Stimulated activated CD4-positive, alpha-beta T cell treated with anti-CD3 and anti-CD28 coated beads, Interleukin-1b, Interleukin-23, amount 100 ng/mL, for 24 hours (primary cell): ENCODE results near the gene SLC26A4.
A peak's percentile ranks its signal among the peaks of the same experiment; 100 is the strongest.

Source experiments
- DNase-seq, 4 experiments: peaks; one replicate each; pipeline ENCODE4 v3.0.0-alpha.2; 2020; ENCODE audit warnings: low read depth in 4 of 4, low spot score in 1 of 4

The SLC26A4 gene

DNA sequence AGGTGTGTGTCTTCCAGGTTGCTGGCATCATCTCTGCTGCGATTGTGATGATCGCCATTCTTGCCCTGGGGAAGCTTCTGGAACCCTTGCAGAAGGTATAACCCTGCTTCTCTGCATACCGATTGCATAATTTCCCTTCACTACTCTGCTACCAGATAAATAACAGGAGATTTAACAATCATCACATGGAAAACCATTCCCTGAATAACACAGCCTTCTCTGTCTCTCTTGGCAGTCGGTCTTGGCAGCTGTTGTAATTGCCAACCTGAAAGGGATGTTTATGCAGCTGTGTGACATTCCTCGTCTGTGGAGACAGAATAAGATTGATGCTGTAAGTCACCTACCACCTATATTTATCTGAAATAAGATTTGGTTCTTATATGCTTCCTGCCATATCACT, 33.8 kb downstream of the SLC26A4 start:
- DNase-seq: no peak

DNA sequence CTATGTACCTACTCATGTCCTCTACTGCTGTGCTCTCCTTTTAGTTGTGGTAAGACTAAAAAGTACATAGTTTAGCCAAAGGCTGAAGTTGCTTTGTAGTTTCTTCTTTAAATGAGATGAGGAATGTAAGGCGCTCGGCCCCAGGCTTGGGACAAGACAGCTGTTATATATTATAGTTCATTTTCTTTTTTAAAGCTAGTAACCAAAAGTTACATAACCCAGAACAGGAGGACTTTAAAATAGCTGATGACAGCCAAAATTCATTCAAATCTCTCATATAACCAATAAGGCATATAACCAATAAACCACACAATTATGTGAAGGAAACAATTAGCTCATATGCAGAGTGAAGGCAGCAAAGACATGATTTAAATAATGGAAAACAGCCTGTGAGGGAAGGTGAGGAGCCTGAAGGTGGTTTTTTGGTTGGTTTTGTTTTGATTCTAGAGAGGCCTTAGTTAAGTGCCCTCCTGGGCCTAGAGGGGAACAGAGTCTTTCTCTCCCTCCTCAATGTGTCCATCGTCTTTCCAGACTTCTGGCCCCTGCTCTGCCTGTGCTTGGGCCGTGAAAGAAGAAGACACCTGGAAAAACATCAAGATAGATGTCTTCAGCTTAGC, 35.8 kb downstream of the SLC26A4 start:
- no peak for DNase-seq

DNA sequence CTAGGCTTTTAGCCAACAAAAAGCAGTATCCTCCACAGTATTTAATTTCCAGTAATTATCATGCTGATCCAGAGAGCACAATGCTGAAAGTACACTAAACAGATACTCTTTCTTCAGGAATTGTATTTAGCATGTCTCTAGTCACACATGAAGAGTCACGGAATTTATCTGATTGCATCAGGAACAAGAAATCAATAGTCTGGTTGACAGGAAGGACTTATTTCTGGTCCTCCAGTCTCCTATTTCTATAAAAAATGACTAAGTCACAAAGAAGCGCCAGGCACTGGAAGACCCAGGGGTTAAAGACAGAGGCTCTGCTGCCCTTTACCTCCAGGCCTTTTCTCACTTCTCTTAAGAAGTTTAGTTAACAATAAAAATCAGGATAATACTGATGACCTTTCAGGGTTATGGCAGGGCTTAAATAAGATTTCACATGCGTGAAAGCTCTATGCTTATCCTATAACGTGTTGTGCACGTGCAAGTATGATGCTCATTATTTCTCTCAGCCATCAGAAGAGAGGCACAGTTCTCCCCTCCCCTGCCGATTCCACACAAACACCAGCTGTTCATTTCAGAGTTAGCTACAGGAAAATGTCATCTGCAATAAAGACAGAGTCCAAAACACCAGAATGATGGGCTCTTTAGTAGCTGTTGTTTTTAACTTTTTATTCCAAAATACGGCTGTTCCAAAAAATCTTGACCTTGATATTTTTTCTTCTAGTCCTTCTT, 36.9 kb downstream of the SLC26A4 start:
- no peak for DNase-seq

DNA sequence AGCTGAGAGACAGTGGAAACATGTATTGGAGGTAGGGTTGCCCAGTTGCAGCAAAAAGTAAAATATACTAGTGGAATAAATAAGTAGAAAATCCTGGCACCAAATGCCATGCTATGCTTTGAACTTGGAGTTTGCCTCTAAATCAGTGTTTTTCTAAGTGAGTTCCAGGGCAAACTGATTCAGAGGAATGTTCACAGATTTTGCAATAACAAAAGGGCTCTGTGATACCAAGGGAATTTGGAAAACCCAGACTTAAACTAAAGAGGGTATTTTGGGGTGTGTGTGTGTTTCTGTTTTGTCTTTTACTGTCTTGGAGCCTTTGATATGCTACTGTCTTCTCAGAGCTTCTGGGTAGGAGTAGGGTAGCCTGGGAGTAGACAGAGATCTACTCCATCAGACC, 39.9 kb downstream of the SLC26A4 start:
- DNase-seq: no peak

DNA sequence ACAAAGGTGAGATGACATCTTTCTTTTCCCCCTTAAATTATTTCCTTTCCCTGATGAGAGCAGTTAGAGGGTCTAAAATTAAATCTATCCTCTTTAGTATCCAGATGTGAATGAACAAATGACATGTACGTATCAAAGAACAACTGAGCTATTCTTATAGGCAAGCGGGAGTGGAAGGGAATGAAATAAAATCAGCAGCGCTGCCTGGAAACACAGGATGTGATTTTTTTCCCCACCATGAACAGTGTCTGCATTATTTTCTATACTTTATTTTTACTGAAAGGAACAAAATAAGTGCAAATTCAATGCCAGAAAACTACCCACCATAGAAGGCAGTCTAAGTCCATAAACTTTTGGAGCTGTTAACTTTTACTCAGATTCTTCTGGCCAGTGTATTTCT, 40.6 kb downstream of the SLC26A4 start:
- DNase-seq: no peak

DNA sequence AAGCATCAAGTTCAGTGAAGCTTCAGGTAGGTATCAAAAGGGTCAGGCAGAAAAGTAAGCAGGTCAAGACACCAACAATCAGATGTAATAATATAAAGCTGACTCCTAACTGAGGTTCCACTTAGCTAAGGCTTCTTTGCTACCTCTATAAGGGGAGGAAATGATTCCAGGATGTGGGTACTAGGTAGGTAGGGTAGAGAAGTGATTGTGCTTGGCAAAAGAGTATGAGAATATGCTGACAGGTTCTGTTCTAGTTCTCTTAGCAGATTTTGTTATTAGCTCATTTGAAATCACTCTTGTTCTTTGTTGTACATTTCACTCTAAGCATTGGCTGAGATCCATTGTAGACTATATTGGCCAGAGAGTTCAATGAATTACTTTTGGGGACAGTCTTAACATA, 42.6 kb downstream of the SLC26A4 start:
- DNase-seq: no peak

DNA sequence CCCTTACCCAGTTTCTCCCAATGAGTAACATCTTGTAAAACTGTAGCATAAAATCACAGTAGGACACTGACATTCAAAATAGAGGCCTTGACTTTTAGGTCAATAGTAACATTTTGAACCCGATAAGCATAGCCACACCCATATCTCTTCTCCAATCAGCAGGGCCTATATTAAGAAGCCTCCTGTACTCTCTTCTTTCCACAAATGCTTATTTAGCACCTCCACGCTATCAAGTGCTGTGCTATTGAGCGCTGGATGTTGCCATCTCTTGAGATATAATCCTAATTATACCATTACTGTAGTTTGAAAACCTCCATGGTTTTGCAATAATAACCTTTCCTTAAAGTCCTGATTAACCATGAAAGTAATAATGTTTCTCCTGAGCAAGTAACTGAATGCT, 43.2 kb downstream of the SLC26A4 start:
- DNase-seq: no peak

DNA sequence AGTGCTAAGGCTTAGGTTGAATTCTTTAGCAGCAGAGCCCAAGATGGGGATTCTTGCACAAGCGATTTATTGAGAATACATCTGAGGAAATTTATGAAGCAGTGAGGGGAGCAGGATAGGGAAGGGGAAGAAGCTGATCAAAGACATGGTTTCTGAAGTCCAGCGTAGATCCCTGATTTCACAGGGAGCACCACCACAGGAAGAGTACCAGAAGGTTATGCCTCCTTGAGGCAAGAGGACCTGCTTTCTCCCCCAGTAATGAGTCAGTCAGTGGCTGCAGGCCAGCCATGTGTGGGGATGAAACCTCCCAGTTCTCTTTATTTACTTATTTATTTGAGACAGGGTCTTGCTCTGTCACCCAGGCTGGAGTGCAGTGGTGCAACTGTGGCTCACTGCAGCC, 48.3 kb downstream of the SLC26A4 start:
- DNase-seq: no peak

DNA sequence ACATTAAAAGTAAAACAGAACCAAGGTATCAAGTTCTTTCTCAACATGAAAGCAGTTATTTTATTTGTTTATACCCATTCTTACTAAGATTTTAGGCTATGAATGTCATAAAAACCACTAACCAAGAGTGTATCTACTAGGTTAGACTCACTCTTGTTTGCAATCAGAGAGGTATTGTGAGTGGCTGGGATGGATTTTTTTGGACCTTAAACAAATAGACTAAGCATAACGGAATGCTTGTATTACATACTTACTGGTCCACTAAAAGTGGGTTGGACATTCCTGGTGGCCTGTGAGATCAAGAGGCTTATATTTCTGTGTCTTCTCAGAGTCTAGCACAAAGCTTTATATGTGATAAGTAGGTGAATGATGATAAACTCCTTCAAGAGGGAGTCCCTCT, 50.7 kb downstream of the SLC26A4 start:
- DNase-seq: no peak

DNA sequence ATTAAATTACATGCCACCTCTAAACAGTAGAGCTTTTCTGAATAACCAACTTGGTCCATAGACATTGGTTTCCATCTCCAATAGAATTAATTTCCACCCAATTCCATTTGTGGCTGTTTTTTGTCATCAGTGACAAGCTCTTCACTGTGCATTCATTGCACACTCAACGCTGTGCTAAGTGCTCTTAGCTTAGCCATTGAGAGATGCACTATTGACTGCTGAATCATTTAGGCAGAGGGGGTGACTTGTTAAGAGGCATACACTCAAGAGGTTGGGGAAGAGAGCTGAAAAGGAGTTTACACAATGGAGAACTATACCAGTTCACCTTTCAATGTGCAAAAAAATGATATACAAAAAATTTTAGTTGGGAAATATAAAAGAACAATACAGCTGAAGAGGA, 51.4 kb downstream of the SLC26A4 start:
- no peak for DNase-seq

DNA sequence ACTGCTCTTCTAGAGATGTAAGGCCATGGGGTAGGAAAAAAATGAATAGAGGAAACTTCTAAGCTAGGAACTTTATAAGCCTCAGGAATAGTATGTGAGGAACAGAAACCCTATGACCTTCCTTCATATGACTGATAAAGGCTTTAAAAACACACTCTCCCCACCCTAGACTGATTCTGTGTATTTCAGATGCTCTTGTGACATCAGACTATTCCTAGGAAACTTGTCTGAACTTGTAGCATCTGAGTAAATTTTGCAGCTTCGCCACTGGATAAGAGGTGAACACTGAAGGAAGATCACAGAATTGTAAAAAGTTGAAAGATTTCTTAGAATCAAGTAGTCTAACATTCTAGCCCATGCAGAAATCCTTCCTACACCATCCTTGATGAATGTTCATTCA, 52.3 kb downstream of the SLC26A4 start:
- no peak for DNase-seq

DNA sequence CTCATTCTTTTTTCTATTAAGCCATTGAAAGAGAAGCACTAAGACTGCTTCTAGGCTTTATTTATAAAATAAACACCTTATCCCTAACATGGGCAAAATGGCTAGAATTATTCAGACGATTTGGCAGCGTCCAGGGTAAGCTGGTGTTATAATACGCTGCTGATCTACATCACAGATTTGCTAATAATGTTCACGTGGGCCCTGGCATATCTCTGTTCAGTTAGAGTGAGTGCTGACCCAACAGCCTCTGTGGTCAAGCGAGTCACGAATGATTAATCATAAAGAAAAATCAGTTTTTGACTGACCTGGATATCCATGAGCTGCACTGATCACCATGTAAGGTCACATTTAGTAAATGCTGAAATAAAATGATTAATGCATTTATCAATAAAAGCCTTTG, 54.9 kb downstream of the SLC26A4 start:
- no peak for DNase-seq

DNA sequence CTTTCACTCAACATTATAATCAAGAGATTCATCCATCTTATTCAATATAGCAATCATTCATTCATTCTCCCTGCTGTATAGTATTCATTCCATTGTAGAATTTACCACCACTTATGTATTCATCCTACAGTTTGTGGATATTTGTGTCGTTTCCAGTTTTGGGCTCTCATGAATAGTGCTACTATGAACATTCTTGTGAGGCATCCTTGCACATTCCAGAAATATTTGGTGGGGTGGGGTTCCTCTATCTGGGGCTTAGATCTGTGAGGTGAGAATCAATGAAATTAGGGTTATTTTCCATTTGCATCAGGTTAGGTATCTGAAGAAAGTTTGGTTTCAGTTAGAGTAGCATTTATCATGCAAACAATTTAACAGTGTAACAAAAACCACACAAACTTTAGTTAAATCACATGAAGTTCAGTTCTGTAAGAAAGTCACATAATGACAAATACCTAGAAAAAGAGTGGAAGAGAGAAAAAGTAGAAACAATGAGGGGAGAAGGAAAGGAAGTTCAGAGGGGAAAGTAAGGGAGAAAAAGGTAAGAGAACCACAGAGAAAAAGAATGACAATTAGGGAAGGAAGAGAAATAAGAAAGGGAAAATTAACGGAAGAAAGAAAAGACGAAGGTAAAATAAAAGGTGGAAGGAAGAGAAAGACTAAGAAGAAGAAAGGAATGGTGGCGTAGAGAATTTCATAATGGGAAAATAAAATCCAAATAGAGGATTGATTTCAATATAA, 58.0 kb downstream of the SLC26A4 start:
- no peak for DNase-seq

DNA sequence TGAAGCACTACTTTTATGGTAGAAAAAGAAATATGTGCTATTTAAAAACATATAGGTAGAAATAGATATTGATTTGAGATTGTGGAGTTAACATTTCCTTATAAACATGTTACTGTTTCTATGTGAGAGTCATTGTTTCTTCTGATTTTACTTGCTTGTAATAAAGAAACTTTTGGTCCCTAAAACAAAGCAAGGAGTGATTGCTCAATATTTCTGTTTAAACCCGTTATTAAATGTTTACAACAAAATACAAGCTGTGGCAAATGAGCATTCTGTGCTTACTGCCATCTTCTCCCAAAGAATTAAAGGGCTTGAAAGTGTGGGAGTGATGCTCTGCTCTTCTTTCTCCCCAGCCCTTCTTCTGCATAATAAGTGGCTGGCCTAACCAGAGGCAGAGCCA, 60.7 kb downstream of the SLC26A4 start:
- no peak for DNase-seq

DNA sequence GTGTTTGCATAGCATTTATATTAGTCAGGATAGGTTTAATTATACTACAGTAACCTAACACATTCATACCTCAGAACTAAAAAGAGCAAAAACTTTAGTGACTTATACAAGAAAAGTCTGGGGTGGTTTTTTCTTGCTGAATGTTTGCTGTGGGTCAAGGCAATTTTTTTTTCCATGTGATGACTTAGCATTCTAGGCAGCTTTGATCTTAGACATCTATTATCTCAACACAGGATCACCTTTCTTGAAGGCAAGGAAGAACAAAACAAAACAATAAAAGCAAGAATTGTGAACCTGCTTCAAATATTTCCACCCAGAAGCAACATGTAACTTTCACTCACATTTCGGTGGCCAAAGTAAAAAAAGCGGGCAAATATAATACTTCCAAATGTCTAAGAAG, 62.6 kb downstream of the SLC26A4 start:
- no peak for DNase-seq

DNA sequence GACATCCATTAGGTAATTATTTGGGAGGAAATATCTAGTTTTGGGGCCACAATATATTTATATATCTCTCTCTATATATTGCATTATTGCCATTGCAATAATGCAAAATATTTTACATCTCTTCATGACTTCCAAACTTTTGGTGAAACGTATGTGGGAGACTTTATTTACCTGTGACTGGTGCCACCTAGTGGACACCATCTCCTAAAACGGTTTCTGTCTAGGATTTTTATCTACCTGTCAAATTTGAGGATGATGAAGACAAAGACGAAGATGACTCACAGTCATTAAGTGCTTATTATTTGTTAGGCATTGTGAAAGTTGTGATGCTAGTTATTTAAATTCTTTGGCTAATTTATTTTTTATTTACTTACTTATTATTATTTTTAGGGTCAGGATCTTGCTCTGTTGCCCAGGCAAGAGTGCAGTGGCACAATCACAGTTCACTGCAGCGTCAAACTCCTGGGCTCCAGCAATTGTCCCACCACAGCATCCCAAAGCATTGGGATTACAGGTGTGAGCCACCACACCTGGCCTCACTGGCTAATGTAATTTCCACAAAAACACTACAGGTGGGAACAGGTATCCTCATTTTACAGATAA, 64.6 kb downstream of the SLC26A4 start:
- peak in 3 of 4 experiments; percentile 17 to 30 (median 20) for DNase-seq

DNA sequence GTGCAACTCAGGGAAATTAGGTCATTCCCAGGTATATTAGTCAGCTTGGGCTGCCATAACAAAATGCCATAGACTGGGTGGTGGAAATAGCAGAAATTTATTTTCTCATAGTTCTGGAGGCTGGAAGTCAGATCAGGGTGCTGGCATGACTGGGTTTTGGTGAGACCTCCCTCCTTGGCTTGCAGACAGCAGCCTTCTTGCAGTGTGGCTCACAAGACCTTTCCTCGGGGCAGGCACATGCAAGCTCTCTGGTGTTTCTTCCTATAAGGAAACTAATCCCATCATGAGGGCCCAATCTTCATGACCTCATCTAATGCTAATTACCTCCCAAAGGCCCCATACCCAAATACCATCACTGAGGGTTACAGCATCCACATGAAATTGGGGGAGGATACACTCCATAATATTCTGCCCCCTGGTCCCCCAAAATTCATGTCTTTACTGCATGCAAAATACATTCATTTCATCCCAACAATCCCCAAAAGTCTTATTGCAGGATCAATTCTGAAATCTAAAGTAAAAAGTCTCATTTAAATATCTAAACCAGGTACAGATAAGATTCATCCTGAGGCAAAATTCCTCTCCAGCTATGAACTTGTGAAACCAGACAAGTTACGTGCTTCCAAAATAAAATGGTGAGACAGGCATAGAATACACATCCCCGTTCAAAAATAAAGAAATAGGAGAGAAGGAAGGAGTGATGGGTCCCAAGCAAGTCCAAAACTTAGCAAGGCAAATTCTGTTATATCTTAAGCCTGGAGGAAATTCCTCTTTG, 65.9 kb downstream of the SLC26A4 start:
- DNase-seq: no peak

DNA sequence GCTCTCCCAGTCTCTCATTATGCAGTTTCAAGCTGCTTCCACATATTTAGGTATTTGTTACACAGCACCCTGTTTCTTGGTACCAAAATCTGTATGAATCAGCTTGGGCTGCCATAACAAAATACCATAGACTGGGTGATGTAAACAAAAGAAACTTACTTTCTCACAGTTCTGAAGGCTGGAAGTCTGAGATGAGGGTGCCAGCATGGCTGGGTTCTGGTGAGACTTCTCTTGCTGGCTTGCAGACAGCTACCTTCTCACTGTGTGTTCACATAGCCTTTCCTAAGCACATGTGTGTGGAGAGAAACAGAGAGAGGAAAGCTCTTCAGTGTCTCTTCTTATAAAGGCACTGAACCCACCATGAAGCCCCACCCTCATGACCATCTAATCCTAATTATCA, 67.6 kb downstream of the SLC26A4 start:
- no peak for DNase-seq

DNA sequence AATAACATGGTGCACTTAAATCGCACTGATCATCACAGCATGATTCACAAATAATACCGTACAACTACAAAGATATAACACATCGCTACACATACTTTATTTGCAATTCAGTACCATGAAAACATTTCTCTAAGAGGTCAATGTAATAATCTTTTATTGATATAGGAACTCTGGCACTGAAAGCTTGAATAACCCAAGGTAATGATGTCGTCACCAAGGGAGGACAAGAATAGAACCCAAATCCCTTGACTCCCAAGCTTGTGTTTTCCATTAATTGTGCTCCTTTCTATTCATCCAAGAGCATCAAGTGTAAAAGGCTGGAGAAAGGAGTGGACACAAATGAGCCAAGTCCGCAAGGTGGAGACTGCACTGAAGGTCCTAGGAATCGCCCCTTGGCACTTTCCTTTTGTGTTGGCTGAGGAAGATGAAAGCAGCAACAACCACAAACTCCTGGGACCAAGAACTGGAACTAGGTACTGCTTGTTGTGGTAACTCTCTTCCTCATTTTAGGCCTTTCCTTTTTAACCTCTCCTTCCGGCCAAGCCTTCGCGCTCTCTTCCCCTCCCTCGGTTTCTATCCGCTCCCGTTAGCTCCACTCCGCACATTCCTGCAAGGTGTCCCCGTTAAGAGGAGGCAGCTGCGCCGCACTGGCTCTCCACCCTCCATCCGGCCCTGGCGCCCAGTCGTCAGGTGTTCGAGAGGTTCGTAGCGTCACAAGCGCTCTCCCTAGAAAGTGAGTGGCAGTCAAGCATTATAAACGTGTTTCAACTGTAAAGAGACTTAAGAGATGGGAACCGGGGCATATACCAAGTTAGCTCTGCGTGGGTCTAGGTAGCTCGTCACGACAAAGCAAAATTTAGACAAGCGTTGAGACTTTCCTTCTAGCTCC, 82.3 kb downstream of the SLC26A4 start:
- DNase-seq: peak in 2 of 4 experiments; percentile 34 to 51
